A549 (cell line): ENCODE data around the gene TEX22. TPM values are rescaled to one million over a fixed set of nuclear protein-coding genes. Genes with fewer than 3 reads are reported as not detected.

ENCODE experiments used
- ATAC-seq, 2 experiments: fragments of 200-7000 bp in 1 of 2; fragments of >200 bp in 1 of 2; cut with Nextera tagmentation in 1 of 2; cut with Tn5 transposase in 1 of 2; 3 replicates each; pipeline versions ENCODE4 v1.8.0 to v1.9.1; 2018 to 2020; ENCODE audit warnings: mild to moderate bottlenecking in 1 of 2, moderate library complexity in 1 of 2
- CTCF ChIA-PET: fragments of 300-600 bp; sonication (Branson Sonifier 250); formaldehyde crosslinking; extraction: SDS; loops from one replicate; lab custom pipeline; 2021; ENCODE audit warnings: antibody characterized with exemption, inconsistent platforms; lab: Yijun Ruan, JAX
- POLR2A ChIA-PET: fragments of 350-600 bp; formaldehyde crosslinking; extraction: SDS; loops from one replicate; lab custom pipeline; 2021; ENCODE audit warnings: antibody characterized with exemption, inconsistent platforms; lab: Yijun Ruan, JAX
- DNase-seq, 2 experiments: peaks; one replicate each; pipeline versions ENCODE4 v3.0.0 to v3.0.0-alpha.2; 2011 to 2016; ENCODE audit warnings: low read depth in 1 of 2, low spot score in 1 of 2
- FAIRE-seq: peaks from 2 replicates; lab custom pipeline; 2011; peaks lifted over from hg19 to GRCh38; lab: Jason Lieb, UNC
- H3K27ac ChIP-seq, 2 experiments: fragments of >200 bp; sonication (Bioruptor Twin); formaldehyde crosslinking; 3 replicates each; pipeline ENCODE4 v1.5.1; 2016 to 2017
- H3K4me1 ChIP-seq: fragments of >200 bp; sonication (Bioruptor Twin); formaldehyde crosslinking; 3 replicates; pipeline ENCODE4 v1.6.1; 2016
- H3K4me2 ChIP-seq: fragments of >200 bp; sonication (Bioruptor Twin); formaldehyde crosslinking; 3 replicates; pipeline ENCODE4 v1.6.1; 2016
- H3K4me3 ChIP-seq: fragments of >200 bp; sonication (Bioruptor Twin); formaldehyde crosslinking; 3 replicates; pipeline ENCODE4 v1.5.1; 2016
- H3K9me3 ChIP-seq: fragments of >200 bp; sonication (Bioruptor Twin); formaldehyde crosslinking; 3 replicates; pipeline ENCODE4 v1.6.1; 2016
- CEBPB ChIP-seq, 2 experiments: fragments of >200 bp in 1 of 2; sonication (Bioruptor Twin) in 1 of 2; formaldehyde crosslinking in 1 of 2; IDR thresholded peaks; 2 replicates each; pipeline ENCODE4 v1.6.1; 2012 to 2016
- CHD2 ChIP-seq: fragments of 150-350 bp; IDR thresholded peaks from 2 replicates; pipeline ENCODE4 v1.6.1; 2014; ENCODE audit warnings: low read length; ENCODE audit not compliant: partially characterized antibody
- CHD4 ChIP-seq: fragments of 200-600 bp; sonication (generic); IDR thresholded peaks from 2 replicates; pipeline ENCODE4 v1.6.1; 2016; ENCODE audit warnings: antibody characterized with exemption, mild to moderate bottlenecking, borderline replicate concordance
- EHF ChIP-seq: fragments of 250-450 bp; sonication (Bioruptor Pico); IDR thresholded peaks from 2 replicates; pipeline ENCODE4 v1.5.0; 2020; ENCODE audit warnings: mild to moderate bottlenecking
- EHMT2 ChIP-seq: fragments of 200-600 bp; sonication (generic); IDR thresholded peaks from 2 replicates; pipeline ENCODE4 v1.6.1; 2016; ENCODE audit warnings: antibody characterized with exemption, low read depth, mild to moderate bottlenecking, moderate library complexity
- EP300 ChIP-seq, 2 experiments: fragments of >200 bp; sonication (Bioruptor Twin); formaldehyde crosslinking; IDR thresholded peaks; 2 replicates in 1 of 2; 3 replicates in 1 of 2; pipeline ENCODE4 v1.6.1; 2016 to 2017
- FOSB ChIP-seq: fragments of 250-450 bp; sonication (Bioruptor Pico); IDR thresholded peaks from 2 replicates; pipeline ENCODE4 v1.5.0; 2020; ENCODE audit warnings: mild to moderate bottlenecking, moderate library complexity
- HEYL ChIP-seq: fragments of 250-450 bp; sonication (Bioruptor Pico); IDR thresholded peaks from 2 replicates; pipeline ENCODE4 v1.8.0; 2021; ENCODE audit warnings: mild to moderate bottlenecking, moderate library complexity
- HOXB13 ChIP-seq: fragments of 250-450 bp; sonication (Bioruptor Pico); IDR thresholded peaks from 2 replicates; pipeline ENCODE4 v1.5.0; 2020; ENCODE audit warnings: low read depth, mild to moderate bottlenecking, moderate library complexity
- JUN ChIP-seq, 2 experiments: fragments of >200 bp; sonication (Bioruptor Twin); formaldehyde crosslinking; IDR thresholded peaks; 2 replicates in 1 of 2; 3 replicates in 1 of 2; pipeline ENCODE4 v1.6.1; 2016 to 2017
- JUNB ChIP-seq: fragments of >200 bp; sonication (Bioruptor Twin); formaldehyde crosslinking; IDR thresholded peaks from 2 replicates; pipeline ENCODE4 v1.6.1; 2016
- KDM5A ChIP-seq: fragments of 200-600 bp; sonication (generic); IDR thresholded peaks from 2 replicates; pipeline ENCODE4 v1.6.1; 2016; ENCODE audit warnings: antibody characterized with exemption, mild to moderate bottlenecking
- MYC ChIP-seq: IDR thresholded peaks from 2 replicates; pipeline ENCODE4 v1.6.1; 2012; ENCODE audit warnings: mild to moderate bottlenecking, inconsistent platforms, low read length, improper control_type of control experiment, borderline replicate concordance
- NPAS2 ChIP-seq: fragments of 250-450 bp; sonication (Bioruptor Pico); IDR thresholded peaks from 2 replicates; pipeline ENCODE4 v1.8.0; 2022; ENCODE audit warnings: mild to moderate bottlenecking, moderate library complexity, borderline replicate concordance
- NR3C1 ChIP-seq: fragments of >200 bp; sonication (Bioruptor Twin); formaldehyde crosslinking; IDR thresholded peaks from 3 replicates; pipeline ENCODE4 v1.6.1; 2017
- POLR2A ChIP-seq: IDR thresholded peaks from 2 replicates; pipeline ENCODE4 v1.6.1; 2012; ENCODE audit warnings: mild to moderate bottlenecking, low read length
- RCOR1 ChIP-seq: fragments of 150-350 bp; IDR thresholded peaks from 2 replicates; pipeline ENCODE4 v1.6.1; 2014; ENCODE audit warnings: antibody characterized with exemption, low read length, low read depth
- REST ChIP-seq: fragments of 200-600 bp; sonication (generic); IDR thresholded peaks from 2 replicates; pipeline ENCODE4 v1.6.1; 2016; ENCODE audit warnings: antibody characterized with exemption, mild to moderate bottlenecking, moderate library complexity
- RFX5 ChIP-seq: fragments of 450-650 bp; IDR thresholded peaks from 2 replicates; pipeline ENCODE4 v1.7.1; 2014; ENCODE audit warnings: antibody characterized with exemption, mild to moderate bottlenecking, moderate library complexity
- RNF2 ChIP-seq: fragments of 200-600 bp; sonication (generic); IDR thresholded peaks from 2 replicates; pipeline ENCODE4 v1.6.1; 2016; ENCODE audit warnings: low read depth, mild to moderate bottlenecking, antibody characterized with exemption, moderate library complexity, borderline replicate concordance
- SMC3 ChIP-seq: fragments of >200 bp; sonication (Bioruptor Twin); formaldehyde crosslinking; IDR thresholded peaks from 3 replicates; pipeline ENCODE4 v1.6.1; 2018; ENCODE audit warnings: inconsistent platforms
- USF2 ChIP-seq: fragments of 450-650 bp; IDR thresholded peaks from 2 replicates; pipeline ENCODE4 v1.6.1; 2014; ENCODE audit warnings: antibody characterized with exemption
- ZNF302 ChIP-seq: fragments of 250-450 bp; sonication (Bioruptor Pico); IDR thresholded peaks from 2 replicates; pipeline ENCODE4 v1.9.0; 2021; ENCODE audit warnings: inconsistent platforms, mild to moderate bottlenecking, moderate library complexity
- WGBS: methylation state at CpG from one replicate; pipeline ENCODE4 v1.1.6; 2017; ENCODE audit errors: missing lambda C conversion rate; 5-methylcytosine and 5-hydroxymethylcytosine counted together
- polyA plus RNA-seq, 4 experiments: library from polyadenylated mRNA; depleted of rRNA in 3 of 4; stranded (reverse); fragments of >200 nt; fragmentation: RNase III in 1 of 4; extraction: RNeasy Plus Mini Kit Qiagen cat#74134 plus additional on column Dnase treatment in 1 of 4; gene quantifications; 2 replicates in 3 of 4; 3 replicates in 1 of 4; pipeline ENCODE4 v1.2.3, GENCODE V29; 2011 to 2017
- TF ChIP-seq, protein P1 (sequence below): IDR thresholded peaks from 2 replicates; pipeline ENCODE4 v1.6.1; 2012
- TF ChIP-seq, protein P2 (sequence below): fragments of 250-450 bp; sonication (Bioruptor Pico); IDR thresholded peaks from 2 replicates; pipeline ENCODE4 v1.5.0; 2020; ENCODE audit warnings: low read depth, mild to moderate bottlenecking, moderate library complexity

Gene TEX22
- polyA plus RNA-seq, 2 of the 4 experiments (the other 2 are of a cell fraction): 0.06 to 0.23 TPM

DNA sequence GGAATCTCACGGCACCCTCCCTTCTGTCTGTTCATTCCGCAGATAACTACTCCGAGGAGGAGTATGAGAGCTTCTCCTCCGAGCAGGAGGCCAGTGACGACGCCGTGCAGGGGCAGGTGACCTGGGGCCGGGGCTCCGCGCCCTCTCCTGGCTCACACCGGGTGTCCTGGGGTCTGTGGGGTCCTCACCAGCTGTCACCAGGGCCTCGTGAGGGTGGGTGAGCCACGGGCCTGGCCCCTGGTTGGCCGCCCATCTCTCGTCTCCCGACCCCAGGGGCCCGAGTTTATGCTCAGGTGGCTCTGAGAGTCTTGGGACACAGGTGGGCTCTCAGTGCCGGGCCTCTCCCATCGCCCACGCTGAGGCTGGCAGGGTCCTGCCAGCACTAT is 30.3 kb upstream of the TEX22 start (continued):
- TF ChIP-seq REST (no peak), RNF2 (no peak), NPAS2 (CRISPR knock-in tag) (no peak), EHF (CRISPR knock-in tag) (no peak), NR3C1 (no peak), ZNF302 (CRISPR knock-in tag) (no peak), JUN (IDR thresholded peaks at IDR 0.05) (no peak), EHMT2 (no peak), CHD2 (no peak)
- TF ChIP-seq, protein P1, sequence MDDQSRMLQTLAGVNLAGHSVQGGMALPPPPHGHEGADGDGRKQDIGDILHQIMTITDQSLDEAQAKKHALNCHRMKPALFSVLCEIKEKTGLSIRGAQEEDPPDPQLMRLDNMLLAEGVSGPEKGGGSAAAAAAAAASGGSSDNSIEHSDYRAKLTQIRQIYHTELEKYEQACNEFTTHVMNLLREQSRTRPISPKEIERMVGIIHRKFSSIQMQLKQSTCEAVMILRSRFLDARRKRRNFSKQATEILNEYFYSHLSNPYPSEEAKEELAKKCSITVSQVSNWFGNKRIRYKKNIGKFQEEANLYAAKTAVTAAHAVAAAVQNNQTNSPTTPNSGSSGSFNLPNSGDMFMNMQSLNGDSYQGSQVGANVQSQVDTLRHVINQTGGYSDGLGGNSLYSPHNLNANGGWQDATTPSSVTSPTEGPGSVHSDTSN: no peak

- DNase-seq (no peak), FAIRE-seq (no peak), ATAC-seq (no peak)
- POLR2A ChIA-PET: no interaction called here
- Histone ChIP-seq H3K4me1 (no peaks in the 10 kb centered on the region), H3K27ac (no peak overlapping the region), H3K4me2 (no peak overlapping the region), H3K9me3 (no peaks in the 10 kb centered on the region), H3K4me3 (no peak overlapping the region)
- TF ChIP-seq EP300 (IDR thresholded peaks at IDR 0.05) (no peak), FOSB (no peak), JUNB (no peak), POLR2A (no peak), CHD4 (no peak), SMC3 (no peak), REST (no peak), RFX5 (no peak), CEBPB (IDR thresholded peaks at IDR 0.05) (no peak), EHMT2 (no peak), CHD2 (no peak), KDM5A (no peak), HOXB13 (no peak), NPAS2 (CRISPR knock-in tag) (no peak), RCOR1 (no peak), MYC (no peak), HEYL (CRISPR knock-in tag) (no peak), USF2 (no peak)
- TF ChIP-seq, protein P2, sequence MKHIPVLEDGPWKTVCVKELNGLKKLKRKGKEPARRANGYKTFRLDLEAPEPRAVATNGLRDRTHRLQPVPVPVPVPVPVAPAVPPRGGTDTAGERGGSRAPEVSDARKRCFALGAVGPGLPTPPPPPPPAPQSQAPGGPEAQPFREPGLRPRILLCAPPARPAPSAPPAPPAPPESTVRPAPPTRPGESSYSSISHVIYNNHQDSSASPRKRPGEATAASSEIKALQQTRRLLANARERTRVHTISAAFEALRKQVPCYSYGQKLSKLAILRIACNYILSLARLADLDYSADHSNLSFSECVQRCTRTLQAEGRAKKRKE: no peak
- WGBS: 87% methylated on average over 20 of the region's 20 CpGs
- CTCF ChIA-PET: interaction anchor here (0.7 to 4.7 kb wide), 5 partner anchors 14 to 121 kb away, joined by 3 to 49 read pairs (median 3); no protein-coding TSS in a partner anchor
Measured at GRCh38 chr14:105368426-105368825, 29.9 kb upstream of the TEX22 start.
